GM12873 (cell line): Measurements from ENCODE around the gene MEIOSIN.

ENCODE experiments used
- TF ChIP-seq, protein P1 (sequence below): IDR thresholded peaks from 2 replicates; pipeline ENCODE4 v1.5.1; 2012; ENCODE audit warnings: low read depth, mild to moderate bottlenecking, moderate library complexity, low read length, control low read depth; ENCODE audit not compliant: insufficient read depth; ENCODE audit errors: missing control alignments

The MEIOSIN gene

DNA sequence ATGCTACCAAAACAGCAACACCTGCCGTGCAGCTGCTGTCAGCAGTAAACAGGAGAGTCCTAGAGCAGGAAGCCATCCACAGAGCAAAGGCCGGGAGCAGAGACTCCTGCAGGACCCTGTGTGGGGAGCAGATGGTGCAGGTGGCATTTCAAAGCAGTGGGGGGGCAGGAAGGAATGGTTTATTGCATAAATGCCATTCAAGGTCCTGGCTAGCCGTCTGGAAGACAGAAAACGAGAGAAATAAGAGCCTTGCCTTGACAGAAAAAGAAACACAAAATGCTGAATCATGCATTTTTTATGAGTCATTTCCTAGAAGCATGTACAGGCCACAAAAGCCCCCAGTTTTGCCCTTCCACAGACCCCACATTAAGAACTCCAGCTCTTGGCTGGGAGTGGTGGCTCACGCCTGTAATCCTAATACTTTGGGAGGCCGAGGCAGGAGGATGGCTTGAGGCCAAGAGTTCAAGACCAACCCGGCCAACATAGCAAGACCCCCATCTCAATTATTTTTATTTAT lies 76.5 kb downstream of the MEIOSIN start:
- TF ChIP-seq, protein P1, sequence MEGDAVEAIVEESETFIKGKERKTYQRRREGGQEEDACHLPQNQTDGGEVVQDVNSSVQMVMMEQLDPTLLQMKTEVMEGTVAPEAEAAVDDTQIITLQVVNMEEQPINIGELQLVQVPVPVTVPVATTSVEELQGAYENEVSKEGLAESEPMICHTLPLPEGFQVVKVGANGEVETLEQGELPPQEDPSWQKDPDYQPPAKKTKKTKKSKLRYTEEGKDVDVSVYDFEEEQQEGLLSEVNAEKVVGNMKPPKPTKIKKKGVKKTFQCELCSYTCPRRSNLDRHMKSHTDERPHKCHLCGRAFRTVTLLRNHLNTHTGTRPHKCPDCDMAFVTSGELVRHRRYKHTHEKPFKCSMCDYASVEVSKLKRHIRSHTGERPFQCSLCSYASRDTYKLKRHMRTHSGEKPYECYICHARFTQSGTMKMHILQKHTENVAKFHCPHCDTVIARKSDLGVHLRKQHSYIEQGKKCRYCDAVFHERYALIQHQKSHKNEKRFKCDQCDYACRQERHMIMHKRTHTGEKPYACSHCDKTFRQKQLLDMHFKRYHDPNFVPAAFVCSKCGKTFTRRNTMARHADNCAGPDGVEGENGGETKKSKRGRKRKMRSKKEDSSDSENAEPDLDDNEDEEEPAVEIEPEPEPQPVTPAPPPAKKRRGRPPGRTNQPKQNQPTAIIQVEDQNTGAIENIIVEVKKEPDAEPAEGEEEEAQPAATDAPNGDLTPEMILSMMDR: no peak

DNA sequence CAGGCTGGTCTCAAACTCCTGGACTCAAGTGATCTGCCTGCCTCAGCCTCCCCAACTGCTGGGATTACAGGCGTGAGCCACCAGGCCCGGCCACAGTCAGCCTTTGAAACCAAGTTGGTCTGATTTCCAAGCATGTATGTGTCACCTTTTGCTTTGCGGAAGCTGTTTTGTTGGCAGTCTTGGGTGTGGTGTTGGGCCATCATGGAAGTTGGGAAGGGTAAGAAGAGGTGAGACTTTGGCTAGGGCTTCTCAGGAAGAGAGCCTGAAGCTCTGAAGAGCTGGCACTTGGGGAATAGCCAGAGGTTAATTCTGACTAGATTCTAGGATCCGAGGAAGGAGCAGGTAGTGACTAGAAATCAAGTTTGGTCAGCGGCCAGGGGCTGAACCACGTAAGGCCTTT lies 79.1 kb downstream of the MEIOSIN start:
- TF ChIP-seq, protein P1: no peak
